Neuronal stem cell (in vitro differentiated cells): ENCODE results near the gene DRD2.

Experiments
- DNase-seq: peaks from one replicate; pipeline ENCODE4 v3.0.0-alpha.2; 2013; ENCODE audit warnings: low spot score
- H2AFZ ChIP-seq: one replicate; pipeline ENCODE4 v1.6.1; 2013; ENCODE audit warnings: mild to moderate bottlenecking, low read length, inconsistent platforms
- H2AK5ac ChIP-seq: 2 replicates; pipeline ENCODE4 v1.6.1; 2013; ENCODE audit warnings: low read depth, mild to moderate bottlenecking, inconsistent platforms, low read length, moderate library complexity, mixed read lengths
- H2BK120ac ChIP-seq: 2 replicates; pipeline ENCODE4 v1.6.1; 2013; ENCODE audit warnings: low read depth, mild to moderate bottlenecking, inconsistent platforms, low read length, moderate library complexity, mixed read lengths
- H2BK12ac ChIP-seq: one replicate; pipeline ENCODE4 v1.6.1; 2013; ENCODE audit warnings: low read length, inconsistent platforms
- H2BK15ac ChIP-seq: 2 replicates; pipeline ENCODE4 v1.6.1; 2013; ENCODE audit warnings: mild to moderate bottlenecking, low read length, inconsistent platforms, mixed read lengths
- H2BK5ac ChIP-seq: one replicate; pipeline ENCODE4 v1.6.1; 2013; ENCODE audit warnings: inconsistent platforms, mild to moderate bottlenecking, low read length, moderate library complexity
- H3K14ac ChIP-seq: one replicate; pipeline ENCODE4 v1.6.1; 2013; ENCODE audit warnings: low read length, inconsistent platforms
- H3K18ac ChIP-seq: 2 replicates; pipeline ENCODE4 v1.6.1; 2013; ENCODE audit warnings: low read length, inconsistent platforms
- H3K23ac ChIP-seq: 2 replicates; pipeline ENCODE4 v1.6.1; 2013; ENCODE audit warnings: low read depth, mild to moderate bottlenecking, mixed read lengths, low read length, inconsistent platforms; ENCODE audit not compliant: poor library complexity
- H3K27ac ChIP-seq: replicated peaks from 3 replicates; pipeline ENCODE4 v1.5.1; 2013; ENCODE audit warnings: low read length, inconsistent platforms
- H3K27me3 ChIP-seq, 3 experiments: 2 replicates each; pipeline ENCODE4 v1.6.1; 2013; ENCODE audit warnings: low read length in 3 of 3, mild to moderate bottlenecking in 2 of 3, inconsistent platforms in 1 of 3, low read depth in 1 of 3, mixed read lengths in 1 of 3, moderate library complexity in 1 of 3; ENCODE audit not compliant: control insufficient read depth in 3 of 3, insufficient read depth in 3 of 3
- H3K36me3 ChIP-seq, 2 donors: replicated peaks in 1 of 2; 2 replicates each; pipeline ENCODE4 v1.6.1; 2013; ENCODE audit warnings: low read length in 2 of 2; ENCODE audit not compliant: control insufficient read depth in 2 of 2, insufficient read depth in 2 of 2
- H3K4ac ChIP-seq: 2 replicates; pipeline ENCODE4 v1.6.1; 2013; ENCODE audit warnings: inconsistent platforms, mild to moderate bottlenecking, low read length, moderate library complexity
- H3K4me1 ChIP-seq, 2 donors: 1 replicate in 1 of 2; 2 replicates in 1 of 2; pipeline ENCODE4 v1.6.1; 2013; ENCODE audit warnings: low read length in 2 of 2, low read depth in 1 of 2; ENCODE audit not compliant: control insufficient read depth in 2 of 2, insufficient read depth in 1 of 2
- H3K4me2 ChIP-seq: one replicate; pipeline ENCODE4 v1.6.1; 2013; ENCODE audit warnings: mild to moderate bottlenecking, low read length, inconsistent platforms; ENCODE audit not compliant: insufficient read depth, poor library complexity, severe bottlenecking
- H3K4me3 ChIP-seq, 2 donors: 2 replicates each; pipeline ENCODE4 v1.5.1; 2013; ENCODE audit warnings: low read length in 2 of 2, mild to moderate bottlenecking in 2 of 2, inconsistent platforms in 1 of 2, moderate library complexity in 1 of 2
- H3K79me1 ChIP-seq: one replicate; pipeline ENCODE4 v1.6.1; 2013; ENCODE audit warnings: low read depth, mild to moderate bottlenecking, inconsistent platforms, low read length, moderate library complexity
- H3K9ac ChIP-seq: one replicate; pipeline ENCODE4 v1.6.1; 2013; ENCODE audit warnings: mild to moderate bottlenecking, low read depth, low read length, inconsistent platforms; ENCODE audit not compliant: poor library complexity
- H3K9me3 ChIP-seq, 2 donors: replicated peaks in 1 of 2; 2 replicates each; pipeline versions ENCODE3 to v1.6.1; 2013; ENCODE audit warnings: low read length in 2 of 2, mild to moderate bottlenecking in 2 of 2, inconsistent platforms in 1 of 2, low read depth in 1 of 2, mixed read lengths in 1 of 2, moderate library complexity in 1 of 2; ENCODE audit not compliant: control insufficient read depth in 2 of 2, insufficient read depth in 1 of 2
- H4K8ac ChIP-seq: one replicate; pipeline ENCODE4 v1.6.1; 2013; ENCODE audit warnings: low read depth, mild to moderate bottlenecking, inconsistent platforms, low read length, moderate library complexity
- H4K91ac ChIP-seq: one replicate; pipeline ENCODE4 v1.6.1; 2013; ENCODE audit warnings: low read length, low read depth, mild to moderate bottlenecking, inconsistent platforms; ENCODE audit not compliant: poor library complexity
- WGBS, 2 donors: extraction: QIAGEN DNeasy Blood & Tissue Kit; methylation state at CpG; one replicate each; pipeline ENCODE4 v1.1.7; 2013; ENCODE audit warnings: missing lambda C conversion rate in 2 of 2, mixed read lengths in 1 of 2; ENCODE audit not compliant: insufficient read length in 2 of 2, insufficient replicate concordance in 1 of 2; ENCODE audit errors: extremely low coverage in 2 of 2; 5-methylcytosine and 5-hydroxymethylcytosine counted together

The DRD2 gene

GRCh38 chr11:113504586-113504985, 29.4 kb upstream of the DRD2 start:
- Histone ChIP-seq H3K23ac (no peak overlapping the region), H2AK5ac (no peak overlapping the region), H3K14ac (no peak overlapping the region), H3K4ac (no peak overlapping the region), H2AFZ (no peak overlapping the region), H3K18ac (no peak overlapping the region), H3K9me3 (no peaks in the 10 kb centered on the region), H3K4me2 (no peak overlapping the region), H4K91ac (no peak overlapping the region), H3K79me1 (no peaks in the 10 kb centered on the region), H2BK12ac (no peak overlapping the region), H3K36me3 (peaks cover 0 to 1% of the 10 kb centered on the region in 2 donors), H4K8ac (no peak overlapping the region), H3K9ac (no peak overlapping the region), H2BK15ac (no peak overlapping the region), H2BK5ac (no peak overlapping the region), H2BK120ac (no peak overlapping the region), H3K4me1 (peaks cover 0 to 4% of the 10 kb centered on the region in 2 donors), H3K27me3 (no peaks in the 10 kb centered on the region), H3K27ac (no peak overlapping the region), H3K4me3 (no peak overlapping the region)
- DNase-seq: no peak
- no CpG with 5 or more reads among the region's 4 CpGs for WGBS, 2 donors

GRCh38 chr11:113504071-113504470, 28.9 kb upstream of the DRD2 start:
- peaks cover 0 to 4% of the 10 kb centered on the region in 2 donors for H3K4me1 ChIP-seq
- H3K27me3 ChIP-seq: no peaks in the 10 kb centered on the region
- no peak overlapping the region for H2BK15ac ChIP-seq
- H2BK5ac ChIP-seq: no peak overlapping the region
- no CpG with 5 or more reads among the region's 3 CpGs for WGBS, 2 donors
- no peaks in the 10 kb centered on the region for H3K79me1 ChIP-seq
- H3K9me3 ChIP-seq: no peaks in the 10 kb centered on the region
- H3K4me3 ChIP-seq: no peak overlapping the region
- H3K18ac ChIP-seq: no peak overlapping the region
- no peak overlapping the region for H2AFZ ChIP-seq
- H3K9ac ChIP-seq: no peak overlapping the region
- H3K27ac ChIP-seq: no peak overlapping the region
- H3K4ac ChIP-seq: no peak overlapping the region
- no peak overlapping the region for H4K8ac ChIP-seq
- no peak for DNase-seq
- H2AK5ac ChIP-seq: no peak overlapping the region
- peaks cover 0 to 1% of the 10 kb centered on the region in 2 donors for H3K36me3 ChIP-seq
- no peak overlapping the region for H3K23ac ChIP-seq
- no peak overlapping the region for H2BK12ac ChIP-seq
- H4K91ac ChIP-seq: no peak overlapping the region
- H3K14ac ChIP-seq: no peak overlapping the region
- H3K4me2 ChIP-seq: no peak overlapping the region
- H2BK120ac ChIP-seq: no peak overlapping the region

GRCh38 chr11:113497066-113497910, 22.1 kb upstream of the DRD2 start:
- Histone ChIP-seq H2BK15ac (no peak overlapping the region), H4K91ac (no peak overlapping the region), H3K4me3 (no peak overlapping the region), H3K14ac (no peak overlapping the region), H3K18ac (no peak overlapping the region), H3K9ac (no peak overlapping the region), H3K4ac (no peak overlapping the region), H3K23ac (no peak overlapping the region), H3K4me2 (no peak overlapping the region), H2BK120ac (no peak overlapping the region), H3K27ac (no peak overlapping the region), H3K27me3 (no peaks in the 10 kb centered on the region), H2BK12ac (no peak overlapping the region), H3K36me3 (no peaks in the 10 kb centered on the region), H2AK5ac (no peak overlapping the region), H2AFZ (no peak overlapping the region), H3K9me3 (no peaks in the 10 kb centered on the region), H2BK5ac (no peak overlapping the region), H3K4me1 (no peaks in the 10 kb centered on the region), H3K79me1 (no peaks in the 10 kb centered on the region), H4K8ac (no peak overlapping the region)
- WGBS, 2 donors: no CpG with 5 or more reads among the region's 4 CpGs
- DNase-seq: no peak

GRCh38 chr11:113496026-113496651, 20.9 kb upstream of the DRD2 start:
- WGBS, 2 donors: no CpG with 5 or more reads among the region's 3 CpGs
- H3K27me3 ChIP-seq: no peaks in the 10 kb centered on the region
- no peak overlapping the region for H2BK120ac ChIP-seq
- H4K8ac ChIP-seq: no peak overlapping the region
- no peak overlapping the region for H2BK5ac ChIP-seq
- no peak overlapping the region for H3K4me3 ChIP-seq
- H3K4ac ChIP-seq: no peak overlapping the region
- H3K79me1 ChIP-seq: no peaks in the 10 kb centered on the region
- H3K36me3 ChIP-seq: no peaks in the 10 kb centered on the region
- H4K91ac ChIP-seq: no peak overlapping the region
- no peaks in the 10 kb centered on the region for H3K9me3 ChIP-seq
- H2BK15ac ChIP-seq: no peak overlapping the region
- DNase-seq: no peak
- no peak overlapping the region for H2BK12ac ChIP-seq
- no peak overlapping the region for H3K27ac ChIP-seq
- H3K18ac ChIP-seq: no peak overlapping the region
- no peak overlapping the region for H3K14ac ChIP-seq
- H3K4me2 ChIP-seq: no peak overlapping the region
- H2AFZ ChIP-seq: no peak overlapping the region
- no peak overlapping the region for H2AK5ac ChIP-seq
- no peak overlapping the region for H3K23ac ChIP-seq
- H3K9ac ChIP-seq: no peak overlapping the region
- H3K4me1 ChIP-seq: no peaks in the 10 kb centered on the region
